ENCODE results near the gene HTR3C.

- TF ChIP-seq CTCF (IDR thresholded peaks at IDR 0.05) = no peak
- TF ChIP-seq POLR2A (IDR thresholded peaks at IDR 0.05) = no peak
- no peak for TF ChIP-seq POLR2AphosphoS5 (IDR thresholded peaks at IDR 0.05)
- no peak for TF ChIP-seq EP300 (IDR thresholded peaks at IDR 0.05)
Observed at GRCh38 chr3:184066211-184066610, 13.4 kb downstream of the HTR3C start.
